Neural cell (in vitro differentiated cells): ENCODE results near the gene GRID1. TPM values are rescaled to one million over a fixed set of nuclear protein-coding genes. Genes with fewer than 3 reads are reported as not detected.

Experiments
- H2AFZ ChIP-seq: fragments of 200-600, 300-800 bp; sonication (generic), shearing (Covaris generic); 2 replicates; pipeline ENCODE4 v1.6.0; 2014; ENCODE audit warnings: low read depth, mild to moderate bottlenecking, antibody characterized with exemption, low read length, moderate library complexity
- H3F3A ChIP-seq: fragments of 200-600 bp; shearing (Covaris generic); 2 replicates; pipeline ENCODE4 v1.6.1; 2016; ENCODE audit warnings: mild to moderate bottlenecking, moderate library complexity, mixed read lengths, antibody characterized with exemption, low read length; ENCODE audit not compliant: insufficient read depth, poor library complexity, severe bottlenecking
- H3K27ac ChIP-seq: fragments of 200-600, 300-800 bp; sonication (generic), shearing (Covaris generic); 2 replicates; pipeline ENCODE4 v1.5.1; 2014; ENCODE audit warnings: mild to moderate bottlenecking, low read length, moderate library complexity
- H3K27me3 ChIP-seq: fragments of 300-800, 200-600 bp; sonication (generic), shearing (Covaris generic); 2 replicates; pipeline ENCODE4 v1.6.0; 2014; ENCODE audit warnings: mild to moderate bottlenecking, low read depth, low read length, moderate library complexity; ENCODE audit not compliant: insufficient read depth
- H3K36me3 ChIP-seq: fragments of 300-800, 200-600 bp; sonication (generic), shearing (Covaris generic); 2 replicates; pipeline ENCODE4 v1.5.1; 2014; ENCODE audit warnings: mild to moderate bottlenecking, antibody characterized with exemption, low read length, moderate library complexity; ENCODE audit not compliant: insufficient read depth
- H3K4me2 ChIP-seq: fragments of 300-800, 200-600 bp; sonication (generic), shearing (Covaris generic); 2 replicates; pipeline ENCODE4 v1.6.0; 2014; ENCODE audit warnings: mild to moderate bottlenecking, low read length
- H3K4me3 ChIP-seq: fragments of 300-800, 200-600 bp; sonication (generic), shearing (Covaris generic); 2 replicates; pipeline ENCODE4 v1.5.1; 2014; ENCODE audit warnings: mild to moderate bottlenecking, low read length, moderate library complexity
- H3K79me2 ChIP-seq: fragments of 200-600 bp; shearing (Covaris generic); replicated peaks from 2 replicates; pipeline ENCODE4 v1.6.0; 2014; ENCODE audit warnings: mild to moderate bottlenecking, low read length, moderate library complexity; ENCODE audit not compliant: insufficient read depth
- H3K9ac ChIP-seq: fragments of 300-800, 200-600 bp; sonication (generic), shearing (Covaris generic); 2 replicates; pipeline ENCODE4 v1.6.1; 2016; ENCODE audit warnings: mild to moderate bottlenecking, low read length, mixed read lengths
- H3K9me2 ChIP-seq: fragments of 200-600 bp; shearing (Covaris generic); 2 replicates; pipeline ENCODE4 v1.6.1; 2016; ENCODE audit warnings: mild to moderate bottlenecking, low read length, mixed read lengths; ENCODE audit not compliant: insufficient read depth
- H3K9me3 ChIP-seq: fragments of 200-600, 300-800 bp; sonication (generic), shearing (Covaris generic); 2 replicates; pipeline ENCODE4 v1.6.1; 2016; ENCODE audit warnings: mild to moderate bottlenecking, mixed run types, low read length, moderate library complexity, mixed read lengths
- H4K20me1 ChIP-seq: fragments of 200-600 bp; shearing (Covaris generic); 2 replicates; pipeline ENCODE4 v1.6.1; 2016; ENCODE audit warnings: mild to moderate bottlenecking, mixed run types; ENCODE audit not compliant: insufficient read depth
- EP300 ChIP-seq: fragments of 450-650 bp; conservative IDR thresholded peaks from 2 replicates; pipeline ENCODE4 v1.6.1; 2014; ENCODE audit warnings: antibody characterized with exemption, mild to moderate bottlenecking, moderate library complexity; ENCODE audit not compliant: poor library complexity, severe bottlenecking
- EZH2 ChIP-seq: fragments of 200-600, 300-800 bp; shearing (Covaris generic), sonication (generic); IDR thresholded peaks from 2 replicates; pipeline ENCODE4 v1.6.1; 2014; ENCODE audit warnings: antibody characterized with exemption, low read length, borderline replicate concordance, mild to moderate bottlenecking; ENCODE audit not compliant: insufficient read depth, poor library complexity, severe bottlenecking
- MXI1 ChIP-seq: fragments of 450-650 bp; conservative IDR thresholded peaks from 2 replicates; pipeline ENCODE4 v1.6.1; 2014; ENCODE audit warnings: antibody characterized with exemption, mild to moderate bottlenecking; ENCODE audit not compliant: poor library complexity, severe bottlenecking
- POLR2AphosphoS5 ChIP-seq: IDR thresholded peaks from 2 replicates; pipeline ENCODE4 v1.6.1; 2012
- RAD21 ChIP-seq: fragments of 450-650 bp; conservative IDR thresholded peaks from 2 replicates; pipeline ENCODE4 v1.6.1; 2014; ENCODE audit warnings: antibody characterized with exemption, mild to moderate bottlenecking, moderate library complexity
- SMC3 ChIP-seq: fragments of 450-650 bp; conservative IDR thresholded peaks from 2 replicates; pipeline ENCODE4 v1.6.1; 2014; ENCODE audit warnings: antibody characterized with exemption, mild to moderate bottlenecking, moderate library complexity; ENCODE audit not compliant: poor library complexity
- TAF1 ChIP-seq: IDR thresholded peaks from 2 replicates; pipeline ENCODE4 v1.6.1; 2012; ENCODE audit warnings: low read depth
- polyA plus RNA-seq: library from polyadenylated mRNA; depleted of rRNA; stranded (reverse); fragments of >200 nt; gene quantifications from 2 replicates; pipeline ENCODE4 v1.2.3, GENCODE V29; 2014
- TF ChIP-seq, protein P1 (sequence below): fragments of 450-650 bp; IDR thresholded peaks from 2 replicates; pipeline ENCODE4 v1.5.1; 2014; ENCODE audit warnings: antibody characterized with exemption, mild to moderate bottlenecking, moderate library complexity; ENCODE audit not compliant: poor library complexity, severe bottlenecking
- TF ChIP-seq, protein P2 (sequence below): IDR thresholded peaks from 2 replicates; pipeline ENCODE4 v1.6.1; 2012; ENCODE audit warnings: borderline replicate concordance

GRID1 gene
- polyA plus RNA-seq, 1 donor from 2014 or later: 7.3 TPM

DNA sequence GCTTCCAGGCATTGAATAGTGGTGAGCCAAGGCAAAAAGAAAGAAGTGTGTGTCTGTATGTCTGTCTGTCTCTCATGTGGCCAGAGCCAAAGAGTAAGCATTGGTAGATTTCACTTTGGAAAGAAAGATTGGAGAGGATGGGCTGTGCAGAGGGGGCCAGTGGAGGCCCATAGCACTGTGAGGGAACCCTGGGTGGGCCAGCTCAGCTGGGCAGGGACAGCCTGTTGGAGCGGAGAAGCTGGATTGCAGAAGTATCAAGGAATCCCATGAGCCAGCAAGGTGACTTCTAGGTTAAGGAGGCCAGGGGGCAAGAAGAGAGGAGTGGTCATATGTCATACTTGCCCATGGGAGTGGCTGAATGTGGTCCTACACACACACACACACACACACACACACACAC lies 1.5 kb upstream of the GRID1 start:
- Histone ChIP-seq H3K9me3 (no peaks in the 10 kb centered on the region), H3F3A (no peaks in the 10 kb centered on the region), H3K9me2 (no peaks in the 10 kb centered on the region), H3K4me2 (no peak overlapping the region), H2AFZ (no peak overlapping the region), H3K27me3 (peaks cover 55% of the 10 kb centered on the region), H4K20me1 (peaks cover 8% of the 10 kb centered on the region), H3K4me3 (no peak overlapping the region), H3K9ac (no peak overlapping the region), H3K79me2 (no peaks in the 10 kb centered on the region), H3K36me3 (no peaks in the 10 kb centered on the region), H3K27ac (no peak overlapping the region)
- TF ChIP-seq TAF1 (no peak), SMC3 (no peak), MXI1 (no peak), EZH2 (no peak), EP300 (no peak), POLR2AphosphoS5 (no peak), RAD21 (no peak)
- TF ChIP-seq, protein P1, sequence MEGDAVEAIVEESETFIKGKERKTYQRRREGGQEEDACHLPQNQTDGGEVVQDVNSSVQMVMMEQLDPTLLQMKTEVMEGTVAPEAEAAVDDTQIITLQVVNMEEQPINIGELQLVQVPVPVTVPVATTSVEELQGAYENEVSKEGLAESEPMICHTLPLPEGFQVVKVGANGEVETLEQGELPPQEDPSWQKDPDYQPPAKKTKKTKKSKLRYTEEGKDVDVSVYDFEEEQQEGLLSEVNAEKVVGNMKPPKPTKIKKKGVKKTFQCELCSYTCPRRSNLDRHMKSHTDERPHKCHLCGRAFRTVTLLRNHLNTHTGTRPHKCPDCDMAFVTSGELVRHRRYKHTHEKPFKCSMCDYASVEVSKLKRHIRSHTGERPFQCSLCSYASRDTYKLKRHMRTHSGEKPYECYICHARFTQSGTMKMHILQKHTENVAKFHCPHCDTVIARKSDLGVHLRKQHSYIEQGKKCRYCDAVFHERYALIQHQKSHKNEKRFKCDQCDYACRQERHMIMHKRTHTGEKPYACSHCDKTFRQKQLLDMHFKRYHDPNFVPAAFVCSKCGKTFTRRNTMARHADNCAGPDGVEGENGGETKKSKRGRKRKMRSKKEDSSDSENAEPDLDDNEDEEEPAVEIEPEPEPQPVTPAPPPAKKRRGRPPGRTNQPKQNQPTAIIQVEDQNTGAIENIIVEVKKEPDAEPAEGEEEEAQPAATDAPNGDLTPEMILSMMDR: no peak
- TF ChIP-seq, protein P2, sequence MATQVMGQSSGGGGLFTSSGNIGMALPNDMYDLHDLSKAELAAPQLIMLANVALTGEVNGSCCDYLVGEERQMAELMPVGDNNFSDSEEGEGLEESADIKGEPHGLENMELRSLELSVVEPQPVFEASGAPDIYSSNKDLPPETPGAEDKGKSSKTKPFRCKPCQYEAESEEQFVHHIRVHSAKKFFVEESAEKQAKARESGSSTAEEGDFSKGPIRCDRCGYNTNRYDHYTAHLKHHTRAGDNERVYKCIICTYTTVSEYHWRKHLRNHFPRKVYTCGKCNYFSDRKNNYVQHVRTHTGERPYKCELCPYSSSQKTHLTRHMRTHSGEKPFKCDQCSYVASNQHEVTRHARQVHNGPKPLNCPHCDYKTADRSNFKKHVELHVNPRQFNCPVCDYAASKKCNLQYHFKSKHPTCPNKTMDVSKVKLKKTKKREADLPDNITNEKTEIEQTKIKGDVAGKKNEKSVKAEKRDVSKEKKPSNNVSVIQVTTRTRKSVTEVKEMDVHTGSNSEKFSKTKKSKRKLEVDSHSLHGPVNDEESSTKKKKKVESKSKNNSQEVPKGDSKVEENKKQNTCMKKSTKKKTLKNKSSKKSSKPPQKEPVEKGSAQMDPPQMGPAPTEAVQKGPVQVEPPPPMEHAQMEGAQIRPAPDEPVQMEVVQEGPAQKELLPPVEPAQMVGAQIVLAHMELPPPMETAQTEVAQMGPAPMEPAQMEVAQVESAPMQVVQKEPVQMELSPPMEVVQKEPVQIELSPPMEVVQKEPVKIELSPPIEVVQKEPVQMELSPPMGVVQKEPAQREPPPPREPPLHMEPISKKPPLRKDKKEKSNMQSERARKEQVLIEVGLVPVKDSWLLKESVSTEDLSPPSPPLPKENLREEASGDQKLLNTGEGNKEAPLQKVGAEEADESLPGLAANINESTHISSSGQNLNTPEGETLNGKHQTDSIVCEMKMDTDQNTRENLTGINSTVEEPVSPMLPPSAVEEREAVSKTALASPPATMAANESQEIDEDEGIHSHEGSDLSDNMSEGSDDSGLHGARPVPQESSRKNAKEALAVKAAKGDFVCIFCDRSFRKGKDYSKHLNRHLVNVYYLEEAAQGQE: no peak

DNA sequence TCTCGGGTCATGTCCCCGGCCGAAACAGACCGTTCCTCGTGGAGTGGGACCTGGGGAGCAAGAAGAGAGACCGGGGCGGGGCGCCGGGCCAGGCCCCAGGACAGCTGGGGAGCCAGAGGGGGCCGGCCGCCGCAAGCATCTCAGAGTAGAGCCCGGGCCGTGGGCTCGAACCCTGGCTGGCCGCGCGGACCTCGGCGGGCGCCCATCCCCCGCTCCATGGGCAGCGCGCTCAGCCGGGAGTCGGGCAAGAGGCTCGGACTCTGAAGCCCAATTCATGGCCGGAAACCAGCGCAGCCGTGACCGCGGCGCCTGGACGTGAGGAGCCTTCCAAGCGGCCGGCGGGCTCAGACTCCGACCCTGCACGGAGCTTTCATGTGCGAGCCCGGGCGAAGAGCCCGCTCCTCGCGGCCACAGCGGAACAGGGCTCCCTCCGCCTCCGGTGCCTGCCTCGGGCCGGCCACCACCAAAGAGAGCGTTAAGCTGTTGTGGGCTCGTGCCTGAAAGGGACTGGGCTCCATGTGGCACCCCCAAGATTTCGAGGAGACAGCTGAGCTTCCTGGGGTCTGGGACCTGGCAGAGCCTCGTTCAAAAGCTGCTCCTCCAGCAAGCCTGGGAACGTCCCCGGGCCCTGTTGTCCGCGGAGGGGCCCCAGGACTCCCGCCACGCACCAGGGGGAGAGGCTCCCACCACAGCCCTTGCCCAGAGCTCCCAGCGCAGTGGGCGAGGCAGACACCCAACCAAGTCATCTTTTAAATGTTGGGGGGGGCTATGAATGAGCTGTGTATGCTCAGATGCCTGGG lies 757 bp upstream of the GRID1 start:
- H3K4me2 ChIP-seq: peak overlapping the region; percentile 44
- TF ChIP-seq EZH2 (no peak), RAD21 (no peak), POLR2AphosphoS5 (no peak)
- TF ChIP-seq, protein P2: no peak
- TF ChIP-seq, protein P1: no peak
- peaks cover 8% of the 10 kb centered on the region for H4K20me1 ChIP-seq
- no peak overlapping the region for H2AFZ ChIP-seq
- H3K27ac ChIP-seq: peak overlapping the region; percentile 24
- H3K9me3 ChIP-seq: no peaks in the 10 kb centered on the region
- no peaks in the 10 kb centered on the region for H3K79me2 ChIP-seq
- no peaks in the 10 kb centered on the region for H3K36me3 ChIP-seq
- peak overlapping the region; percentile 74 for H3K9ac ChIP-seq
- peak overlapping the region; percentile 81 for H3K4me3 ChIP-seq
- H3K9me2 ChIP-seq: no peaks in the 10 kb centered on the region
- H3K27me3 ChIP-seq: peaks cover 62% of the 10 kb centered on the region
- H3F3A ChIP-seq: no peaks in the 10 kb centered on the region
